HEK293 (cell line): ENCODE measurements around the gene PRSS2.

Experiments
- CTCF ChIA-PET: fragments of 350-600 bp; formaldehyde crosslinking; extraction: SDS; loops from one replicate; lab custom pipeline; 2021; ENCODE audit warnings: antibody characterized with exemption; lab: Yijun Ruan, JAX
- POLR2A ChIA-PET: fragments of 300-600 bp; formaldehyde crosslinking; extraction: SDS; loops from one replicate; lab custom pipeline; 2020; ENCODE audit warnings: antibody characterized with exemption, inconsistent platforms; lab: Yijun Ruan, JAX
- H3K27ac ChIP-seq: fragments of 200-500 bp; sonication (Bioruptor generic); 2 replicates; pipeline ENCODE4 v1.5.1; 2014; ENCODE audit warnings: low read depth, low read length, control low read depth, inconsistent platforms; ENCODE audit errors: extremely low read depth
- H3K36me3 ChIP-seq, 2 experiments: fragments of 200-500 bp in 1 of 2; sonication (Bioruptor generic) in 1 of 2; 1 replicate in 1 of 2; 2 replicates in 1 of 2; pipeline ENCODE4 v1.5.1; 2014 to 2017; ENCODE audit warnings: inconsistent platforms in 2 of 2, low read length in 2 of 2; ENCODE audit not compliant: control insufficient read depth in 2 of 2, insufficient read depth in 1 of 2
- H3K4me1 ChIP-seq: fragments of 200-500 bp; sonication (Bioruptor generic); 2 replicates; pipeline ENCODE4 v1.5.1; 2014; ENCODE audit warnings: mild to moderate bottlenecking, low read length, inconsistent platforms; ENCODE audit not compliant: control insufficient read depth, insufficient read depth
- H3K4me3 ChIP-seq: 2 replicates; pipeline ENCODE4 v1.5.1; 2011; ENCODE audit warnings: low read depth, mild to moderate bottlenecking, control low read depth, low read length, moderate library complexity
- H3K9me3 ChIP-seq: fragments of 200-500 bp; sonication (Bioruptor generic); 2 replicates; pipeline ENCODE4 v1.5.1; 2014; ENCODE audit warnings: low read depth, low read length, inconsistent platforms; ENCODE audit not compliant: control insufficient read depth, insufficient read depth
- EGR2 ChIP-seq: fragments of 450-650 bp; formaldehyde crosslinking; IDR thresholded peaks from 2 replicates; pipeline ENCODE4 v1.5.1; 2016; ENCODE audit warnings: low read depth, missing biosample characterization, missing genetic modification characterization
- RBAK ChIP-seq: fragments of 450-650 bp; formaldehyde crosslinking; IDR thresholded peaks from 2 replicates; pipeline ENCODE4 v1.5.1; 2016; ENCODE audit warnings: missing biosample characterization, missing genetic modification characterization
- SP3 ChIP-seq: fragments of 450-650 bp; formaldehyde crosslinking; IDR thresholded peaks from 2 replicates; pipeline ENCODE4 v1.5.1; 2016; ENCODE audit warnings: missing biosample characterization, missing genetic modification characterization
- YY2 ChIP-seq: fragments of 450-650 bp; formaldehyde crosslinking; IDR thresholded peaks from 2 replicates; pipeline ENCODE4 v1.5.1; 2016; ENCODE audit warnings: missing biosample characterization, missing genetic modification characterization
- ZIC2 ChIP-seq: fragments of 450-650 bp; formaldehyde crosslinking; IDR thresholded peaks from 2 replicates; pipeline ENCODE4 v1.5.1; 2016; ENCODE audit warnings: missing biosample characterization, missing genetic modification characterization
- ZNF114 ChIP-seq: fragments of 450-650 bp; formaldehyde crosslinking; IDR thresholded peaks from 2 replicates; pipeline ENCODE4 v1.5.0; 2017; ENCODE audit warnings: missing biosample characterization, missing genetic modification characterization
- ZNF121 ChIP-seq: fragments of 450-650 bp; formaldehyde crosslinking; IDR thresholded peaks from 2 replicates; pipeline ENCODE4 v1.5.1; 2016; ENCODE audit warnings: missing biosample characterization, missing genetic modification characterization
- ZNF221 ChIP-seq: fragments of 450-650 bp; formaldehyde crosslinking; IDR thresholded peaks from 2 replicates; pipeline ENCODE4 v1.5.1; 2017; ENCODE audit warnings: missing biosample characterization, missing genetic modification characterization, borderline replicate concordance
- ZNF404 ChIP-seq: fragments of 450-650 bp; formaldehyde crosslinking; IDR thresholded peaks from 2 replicates; pipeline ENCODE4 v1.5.1; 2017; ENCODE audit warnings: missing biosample characterization, missing genetic modification characterization
- ZNF449 ChIP-seq: fragments of 450-650 bp; formaldehyde crosslinking; IDR thresholded peaks from 2 replicates; pipeline ENCODE4 v1.5.1; 2017; ENCODE audit warnings: missing biosample characterization, mild to moderate bottlenecking, missing genetic modification characterization, moderate library complexity
- ZNF629 ChIP-seq: fragments of 450-650 bp; formaldehyde crosslinking; IDR thresholded peaks from 2 replicates; pipeline ENCODE4 v1.5.1; 2017; ENCODE audit warnings: missing biosample characterization, missing genetic modification characterization
- ZNF639 ChIP-seq: fragments of 450-650 bp; formaldehyde crosslinking; IDR thresholded peaks from 2 replicates; pipeline ENCODE4 v1.5.1; 2016; ENCODE audit warnings: missing biosample characterization, missing genetic modification characterization
- ZNF654 ChIP-seq: fragments of 450-650 bp; formaldehyde crosslinking; IDR thresholded peaks from 2 replicates; pipeline ENCODE4 v1.5.1; 2016; ENCODE audit warnings: low read depth, missing biosample characterization, missing genetic modification characterization
- ZNF747 ChIP-seq: fragments of 450-650 bp; formaldehyde crosslinking; IDR thresholded peaks from 2 replicates; pipeline ENCODE4 v1.5.1; 2016; ENCODE audit warnings: missing biosample characterization, missing genetic modification characterization
- ZNF777 ChIP-seq: fragments of 450-650 bp; formaldehyde crosslinking; IDR thresholded peaks from 2 replicates; pipeline ENCODE4 v1.5.1; 2017; ENCODE audit warnings: missing biosample characterization, missing genetic modification characterization, borderline replicate concordance
- ZNF791 ChIP-seq: fragments of 450-650 bp; formaldehyde crosslinking; IDR thresholded peaks from 2 replicates; pipeline ENCODE4 v1.5.1; 2016; ENCODE audit warnings: missing biosample characterization, missing genetic modification characterization
- ZSCAN16 ChIP-seq: fragments of 450-650 bp; formaldehyde crosslinking; IDR thresholded peaks from 2 replicates; pipeline ENCODE4 v1.5.1; 2016; ENCODE audit warnings: missing biosample characterization, missing genetic modification characterization
- ZSCAN30 ChIP-seq: fragments of 450-650 bp; IDR thresholded peaks from 2 replicates; pipeline ENCODE4 v1.5.1; 2018; ENCODE audit warnings: missing biosample characterization, mild to moderate bottlenecking, missing genetic modification characterization, moderate library complexity

The PRSS2 gene

GRCh38 chr7:142785841-142786250 is 15.1 kb downstream of the PRSS2 start:
- H3K4me1 ChIP-seq: no peaks in the 10 kb centered on the region
- TF ChIP-seq EGR2 (tag by site-specific recombination) (no peak), ZNF629 (tag by site-specific recombination) (no peak), ZNF747 (tag by site-specific recombination) (no peak), ZSCAN30 (tag by site-specific recombination) (no peak), YY2 (tag by site-specific recombination) (no peak), ZSCAN16 (tag by site-specific recombination) (no peak)
- H3K36me3 ChIP-seq: no peaks in the 10 kb centered on the region
- H3K4me3 ChIP-seq: no peak overlapping the region
- no peaks in the 10 kb centered on the region for H3K9me3 ChIP-seq
- ChIA-PET POLR2A (no interaction called here), CTCF (interaction anchor here (0.6 to 6.0 kb wide), 8 partner anchors 13 to 198 kb away, joined by 3 to 116 read pairs (median 3); no protein-coding TSS in a partner anchor)
- no peak overlapping the region for H3K27ac ChIP-seq

GRCh38 chr7:142787034-142787768 is 16.4 kb downstream of the PRSS2 start:
- Histone ChIP-seq H3K4me3 (no peak overlapping the region), H3K4me1 (no peaks in the 10 kb centered on the region)
- POLR2A ChIA-PET: no interaction called here
- TF ChIP-seq SP3 (tag by site-specific recombination): no peak
- TF ChIP-seq, all 188 proteins: peak for 0
- H3K9me3 ChIP-seq: no peaks in the 10 kb centered on the region
- H3K27ac ChIP-seq: no peak overlapping the region
- CTCF ChIA-PET: interaction anchor here (0.6 to 7.3 kb wide), 8 partner anchors 22 to 324 kb away, joined by 3 to 66 read pairs (median 3); no protein-coding TSS in a partner anchor
- H3K36me3 ChIP-seq: no peaks in the 10 kb centered on the region

GRCh38 chr7:142787783-142788182 is 17.0 kb downstream of the PRSS2 start:
- CTCF ChIA-PET: interaction anchor here (0.5 to 7.3 kb wide), 5 partner anchors 22 to 334 kb away, joined by 3 to 41 read pairs (median 3); no protein-coding TSS in a partner anchor
- Histone ChIP-seq H3K9me3 (no peaks in the 10 kb centered on the region), H3K4me1 (no peaks in the 10 kb centered on the region)
- no peak for TF ChIP-seq EGR2 (tag by site-specific recombination)
- TF ChIP-seq ZIC2 (tag by site-specific recombination): no peak
- no peak for TF ChIP-seq ZNF777 (tag by site-specific recombination)
- no peak for TF ChIP-seq ZNF221 (tag by site-specific recombination)
- no peak for TF ChIP-seq ZNF449
- no peak for TF ChIP-seq ZNF114 (tag by site-specific recombination)
- no peak for TF ChIP-seq RBAK (tag by site-specific recombination)
- no peak for TF ChIP-seq ZNF121 (tag by site-specific recombination)
- TF ChIP-seq ZNF639 (tag by site-specific recombination): no peak
- no peak for TF ChIP-seq ZNF654 (tag by site-specific recombination)
- TF ChIP-seq ZNF404 (tag by site-specific recombination): no peak
- TF ChIP-seq ZNF791 (tag by site-specific recombination): no peak
- TF ChIP-seq, all 188 proteins: peak for 0
- Histone ChIP-seq H3K36me3 (no peaks in the 10 kb centered on the region), H3K27ac (no peak overlapping the region), H3K4me3 (no peak overlapping the region)
- POLR2A ChIA-PET: no interaction called here
